H1 (cell line): Measurements from ENCODE around the gene SLC38A8. TPM values are rescaled to one million over a fixed set of nuclear protein-coding genes. Genes with fewer than 3 reads are reported as not detected.

Experiments
- EZH2 ChIP-seq: fragments of 200-600 bp; sonication (generic); IDR thresholded peaks from 2 replicates; pipeline ENCODE4 v1.7.1; 2012; ENCODE audit warnings: low read depth, mild to moderate bottlenecking, moderate library complexity, low read length, inconsistent platforms; ENCODE audit not compliant: severe bottlenecking
- SP1 ChIP-seq: IDR thresholded peaks from 2 replicates; pipeline ENCODE4 v1.6.1; 2011; ENCODE audit warnings: low read depth, low read length
- polyA plus RNA-seq, 7 experiments: library from polyadenylated mRNA; depleted of rRNA in 3 of 7; stranded (reverse) in 5 of 7; unstranded in 2 of 7; fragments of >200 nt in 5 of 7; fragments of 200-250 nt in 2 of 7; gene quantifications; 1 replicate in 5 of 7; 2 replicates in 1 of 7; 4 replicates in 1 of 7; pipeline versions ENCODE4 v1.2.1 to v1.2.3, GENCODE V29; 2011 to 2013; ENCODE audit warnings: missing spikeins in 2 of 7, mixed read lengths in 2 of 7
- total RNA-seq: library from RNA; stranded (reverse); fragmentation: NEBNext Ultra II Directional; extraction: Animal tissue kit (Norgen Biotek cat#: 25700); gene quantifications from 2 replicates; pipeline ENCODE4 v1.2.1, GENCODE V29; 2021

Gene SLC38A8
- total and polyA plus RNA-seq, 2 of the 8 experiments (the other 6 are each of a cell fraction or from before 2014, with no cell fraction given): 0.08 TPM; not detected in 1

DNA sequence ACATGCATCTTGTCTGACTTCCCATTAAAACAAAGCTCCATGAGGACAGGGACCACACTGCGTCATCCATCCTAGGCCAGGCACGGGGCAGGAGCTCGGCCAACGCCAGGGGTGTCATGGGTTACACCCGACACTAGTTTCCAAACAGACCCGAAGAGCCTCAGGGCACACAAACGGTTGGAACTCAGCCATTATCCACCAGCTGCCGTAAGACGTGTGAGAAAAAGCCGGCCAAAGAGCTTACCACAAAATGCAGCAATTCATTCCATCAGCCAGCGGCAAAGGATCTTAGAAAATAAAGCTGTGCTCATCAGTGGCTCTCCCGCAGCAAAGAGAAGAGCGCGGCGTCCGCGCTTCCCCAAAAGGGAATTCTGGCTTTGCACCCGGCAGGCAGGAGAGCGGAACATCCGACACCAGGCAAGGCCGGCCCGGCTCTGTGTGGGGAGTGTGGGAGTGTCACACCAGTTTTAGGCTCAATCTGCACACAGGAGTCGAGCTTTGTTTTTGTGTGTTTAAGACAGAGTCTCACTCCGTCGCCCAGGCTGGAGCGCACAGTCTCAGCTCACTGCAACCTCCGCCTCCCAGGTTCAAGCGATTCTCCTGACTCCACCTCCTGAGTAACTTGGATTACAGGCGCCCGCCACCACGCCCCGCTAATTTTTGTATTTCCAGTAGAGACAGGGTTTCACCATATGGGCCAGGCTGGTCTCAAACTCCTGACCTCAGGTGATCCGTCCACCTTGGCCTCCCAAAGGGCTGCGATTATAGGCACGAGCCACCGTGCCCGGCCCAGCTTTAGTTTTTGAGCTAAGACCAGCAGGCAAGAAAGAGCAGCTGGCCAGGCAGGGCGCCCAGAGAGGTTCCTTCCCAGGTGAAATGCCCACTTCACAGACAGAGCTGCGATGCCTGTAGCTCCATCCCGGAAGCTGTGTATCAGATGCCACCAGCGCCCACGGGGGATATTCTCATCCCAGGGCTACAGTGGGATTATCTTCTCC is 1.5 kb downstream of the SLC38A8 start (continued):
- TF ChIP-seq EZH2: no peak
- TF ChIP-seq SP1: no peak
